ENCODE measurements around the gene RPS10.

The RPS10 gene

GRCh38 chr6:34389034-34389433, 36.8 kb downstream of the RPS10 start:
- TF ChIP-seq CTCF (IDR thresholded peaks at IDR 0.05; ENCODE audit: low read depth, low read length, missing control alignments), result no peak
- no peak for DNase-seq (ENCODE audit: low read depth)
- H3K4me3 ChIP-seq (ENCODE audit: low read depth, low read length), result no peak overlapping the region

- no peak overlapping the region for H3K4me3 ChIP-seq (ENCODE audit: low read depth, low read length)
- no peak for DNase-seq (ENCODE audit: low read depth)
- no peak for TF ChIP-seq CTCF (IDR thresholded peaks at IDR 0.05; ENCODE audit: low read depth, low read length, missing control alignments)
Measured at GRCh38 chr6:34388421-34388820, 37.4 kb downstream of the RPS10 start.

GRCh38 chr6:34386316-34387137, 39.3 kb downstream of the RPS10 start:
- no peak for TF ChIP-seq CTCF (IDR thresholded peaks at IDR 0.05; ENCODE audit: low read depth, low read length, missing control alignments)
- no peak for DNase-seq (ENCODE audit: low read depth)
- H3K4me3 ChIP-seq (ENCODE audit: low read depth, low read length), result no peak overlapping the region

- TF ChIP-seq CTCF (IDR thresholded peaks at IDR 0.05; ENCODE audit: low read depth, low read length, missing control alignments), result no peak
- no peak overlapping the region for H3K4me3 ChIP-seq (ENCODE audit: low read depth, low read length)
- no peak for DNase-seq (ENCODE audit: low read depth)
Measured at GRCh38 chr6:34385793-34386195, 40.1 kb downstream of the RPS10 start.

GRCh38 chr6:34384321-34385153, 41.3 kb downstream of the RPS10 start:
- no peak for DNase-seq (ENCODE audit: low read depth)
- no peak for TF ChIP-seq CTCF (IDR thresholded peaks at IDR 0.05; ENCODE audit: low read depth, low read length, missing control alignments)
- H3K4me3 ChIP-seq (ENCODE audit: low read depth, low read length), result no peak overlapping the region

- no peak for DNase-seq (ENCODE audit: low read depth)
- no peak for TF ChIP-seq CTCF (IDR thresholded peaks at IDR 0.05; ENCODE audit: low read depth, low read length, missing control alignments)
- H3K4me3 ChIP-seq (ENCODE audit: low read depth, low read length), result no peak overlapping the region
Measured at GRCh38 chr6:34383656-34384320, 42.1 kb downstream of the RPS10 start.

All from GM12864 (cell line).